DOHH2 (cell line): Measurements from ENCODE around the gene WHRN.

Experiments
- H3F3A ChIP-seq: fragments of 200-600 bp; sonication (generic), shearing (Covaris generic); 2 replicates; pipeline ENCODE4 v1.6.0; 2016; ENCODE audit warnings: antibody characterized with exemption, mild to moderate bottlenecking; ENCODE audit not compliant: control insufficient read depth, insufficient read depth
- H3K27ac ChIP-seq: fragments of 200-600 bp; sonication (generic); 2 replicates; pipeline ENCODE4 v1.5.1; 2014; ENCODE audit warnings: low read depth, mild to moderate bottlenecking, low read length, moderate library complexity
- H3K27me3 ChIP-seq: fragments of 200-600 bp; sonication (generic); 2 replicates; pipeline ENCODE4 v1.6.1; 2014; ENCODE audit warnings: mild to moderate bottlenecking, low read length, mixed read lengths; ENCODE audit not compliant: control insufficient read depth
- H3K36me3 ChIP-seq: fragments of 200-600 bp; sonication (generic); 2 replicates; pipeline ENCODE4 v1.6.1; 2014; ENCODE audit warnings: mild to moderate bottlenecking, low read length, moderate library complexity, mixed read lengths; ENCODE audit not compliant: control insufficient read depth
- H3K4me1 ChIP-seq: fragments of 200-600 bp; sonication (generic); 2 replicates; pipeline ENCODE4 v1.6.1; 2014; ENCODE audit warnings: mild to moderate bottlenecking, low read length, mixed read lengths; ENCODE audit not compliant: control insufficient read depth
- H3K4me2 ChIP-seq: fragments of 200-600 bp; sonication (generic); 2 replicates; pipeline ENCODE4 v1.6.0; 2014; ENCODE audit warnings: mild to moderate bottlenecking, low read length, moderate library complexity
- H3K4me3 ChIP-seq: fragments of 200-600 bp; sonication (generic); 2 replicates; pipeline ENCODE4 v1.5.1; 2014; ENCODE audit warnings: mild to moderate bottlenecking, low read length, mixed read lengths
- H3K79me2 ChIP-seq: fragments of 200-600 bp; sonication (generic); 2 replicates; pipeline ENCODE4 v1.6.1; 2014; ENCODE audit warnings: mild to moderate bottlenecking, low read length, mixed read lengths; ENCODE audit not compliant: control insufficient read depth
- H3K9me2 ChIP-seq: fragments of 200-600 bp; sonication (generic); replicated peaks from 2 replicates; pipeline ENCODE4 v1.6.1; 2014; ENCODE audit warnings: mild to moderate bottlenecking, low read length, mixed read lengths; ENCODE audit not compliant: control insufficient read depth
- H3K9me3 ChIP-seq: fragments of 200-600 bp; sonication (generic); 2 replicates; pipeline ENCODE4 v1.6.1; 2014; ENCODE audit warnings: antibody characterized with exemption, low read length, mixed read lengths; ENCODE audit not compliant: control insufficient read depth, insufficient read depth
- H4K20me1 ChIP-seq: fragments of 200-600 bp; sonication (generic); 2 replicates; pipeline ENCODE4 v1.6.0; 2014; ENCODE audit warnings: low read depth, mild to moderate bottlenecking, antibody characterized with exemption, low read length, moderate library complexity; ENCODE audit not compliant: control insufficient read depth, insufficient read depth
- EZH2phosphoT487 ChIP-seq: fragments of 200-600 bp; sonication (generic); IDR thresholded peaks from 2 replicates; pipeline ENCODE4 v1.6.1; 2017; ENCODE audit warnings: borderline replicate concordance, mild to moderate bottlenecking, antibody characterized with exemption, low read length, moderate library complexity, mixed read lengths
- TF ChIP-seq, protein P1 (sequence below): fragments of 200-600 bp; sonication (generic); IDR thresholded peaks from one replicate; pipeline ENCODE4 v1.5.1; 2014; ENCODE audit warnings: antibody characterized with exemption, mild to moderate bottlenecking, low read depth, low read length; ENCODE audit not compliant: poor library complexity, severe bottlenecking

Gene WHRN

DNA sequence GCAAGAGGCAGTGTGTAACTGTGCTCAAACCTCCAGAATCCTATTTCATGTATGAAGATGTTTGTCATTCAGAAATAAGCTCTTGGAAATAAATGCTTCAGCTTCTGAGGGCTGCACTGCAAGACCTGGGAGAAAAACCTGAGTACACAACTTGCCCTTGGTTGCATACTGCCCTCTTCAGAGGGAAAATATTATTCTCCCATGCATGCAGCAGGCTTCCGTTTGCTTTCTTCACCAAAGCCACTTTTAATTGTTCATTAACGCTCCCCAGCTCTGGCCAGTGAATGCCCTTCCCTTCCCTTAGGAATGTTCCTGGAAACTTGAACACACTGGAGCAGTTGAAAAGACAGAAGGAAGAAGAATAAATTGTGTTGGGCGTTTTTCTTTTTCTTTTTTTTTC lies 2.5 kb upstream of the WHRN start:
- H3K4me1 ChIP-seq: peaks cover 20% of the 10 kb centered on the region
- no peaks in the 10 kb centered on the region for H3K79me2 ChIP-seq
- peaks cover 4% of the 10 kb centered on the region; the same call in 1 of the 2 replicates for H3F3A ChIP-seq
- no peaks in the 10 kb centered on the region for H4K20me1 ChIP-seq
- no peaks in the 10 kb centered on the region for H3K36me3 ChIP-seq
- H3K9me3 ChIP-seq: no peaks in the 10 kb centered on the region
- no peak overlapping the region for H3K4me3 ChIP-seq
- no peaks in the 10 kb centered on the region for H3K9me2 ChIP-seq
- no peak overlapping the region for H3K27ac ChIP-seq
- no peak for TF ChIP-seq EZH2phosphoT487
- TF ChIP-seq, protein P1, sequence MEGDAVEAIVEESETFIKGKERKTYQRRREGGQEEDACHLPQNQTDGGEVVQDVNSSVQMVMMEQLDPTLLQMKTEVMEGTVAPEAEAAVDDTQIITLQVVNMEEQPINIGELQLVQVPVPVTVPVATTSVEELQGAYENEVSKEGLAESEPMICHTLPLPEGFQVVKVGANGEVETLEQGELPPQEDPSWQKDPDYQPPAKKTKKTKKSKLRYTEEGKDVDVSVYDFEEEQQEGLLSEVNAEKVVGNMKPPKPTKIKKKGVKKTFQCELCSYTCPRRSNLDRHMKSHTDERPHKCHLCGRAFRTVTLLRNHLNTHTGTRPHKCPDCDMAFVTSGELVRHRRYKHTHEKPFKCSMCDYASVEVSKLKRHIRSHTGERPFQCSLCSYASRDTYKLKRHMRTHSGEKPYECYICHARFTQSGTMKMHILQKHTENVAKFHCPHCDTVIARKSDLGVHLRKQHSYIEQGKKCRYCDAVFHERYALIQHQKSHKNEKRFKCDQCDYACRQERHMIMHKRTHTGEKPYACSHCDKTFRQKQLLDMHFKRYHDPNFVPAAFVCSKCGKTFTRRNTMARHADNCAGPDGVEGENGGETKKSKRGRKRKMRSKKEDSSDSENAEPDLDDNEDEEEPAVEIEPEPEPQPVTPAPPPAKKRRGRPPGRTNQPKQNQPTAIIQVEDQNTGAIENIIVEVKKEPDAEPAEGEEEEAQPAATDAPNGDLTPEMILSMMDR: peak; percentile 63
- peaks cover 68% of the 10 kb centered on the region for H3K27me3 ChIP-seq
- H3K4me2 ChIP-seq: no peak overlapping the region

DNA sequence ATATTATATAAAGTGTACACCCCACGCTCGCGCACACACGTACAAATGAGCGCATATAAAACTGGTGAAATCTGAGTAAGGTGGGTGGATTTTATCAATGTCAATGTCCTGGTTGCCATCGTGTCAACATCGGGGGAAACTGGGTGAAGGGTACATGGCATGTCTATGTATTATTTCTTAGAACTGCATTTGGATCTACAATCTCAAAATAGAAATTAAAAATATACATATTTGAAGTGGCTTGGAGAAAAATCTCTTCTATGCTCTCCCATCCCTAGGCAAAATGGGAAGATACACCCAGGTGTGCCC lies 763 bp upstream of the WHRN start:
- peak overlapping the region; percentile 64 for H3K4me2 ChIP-seq

DNA sequence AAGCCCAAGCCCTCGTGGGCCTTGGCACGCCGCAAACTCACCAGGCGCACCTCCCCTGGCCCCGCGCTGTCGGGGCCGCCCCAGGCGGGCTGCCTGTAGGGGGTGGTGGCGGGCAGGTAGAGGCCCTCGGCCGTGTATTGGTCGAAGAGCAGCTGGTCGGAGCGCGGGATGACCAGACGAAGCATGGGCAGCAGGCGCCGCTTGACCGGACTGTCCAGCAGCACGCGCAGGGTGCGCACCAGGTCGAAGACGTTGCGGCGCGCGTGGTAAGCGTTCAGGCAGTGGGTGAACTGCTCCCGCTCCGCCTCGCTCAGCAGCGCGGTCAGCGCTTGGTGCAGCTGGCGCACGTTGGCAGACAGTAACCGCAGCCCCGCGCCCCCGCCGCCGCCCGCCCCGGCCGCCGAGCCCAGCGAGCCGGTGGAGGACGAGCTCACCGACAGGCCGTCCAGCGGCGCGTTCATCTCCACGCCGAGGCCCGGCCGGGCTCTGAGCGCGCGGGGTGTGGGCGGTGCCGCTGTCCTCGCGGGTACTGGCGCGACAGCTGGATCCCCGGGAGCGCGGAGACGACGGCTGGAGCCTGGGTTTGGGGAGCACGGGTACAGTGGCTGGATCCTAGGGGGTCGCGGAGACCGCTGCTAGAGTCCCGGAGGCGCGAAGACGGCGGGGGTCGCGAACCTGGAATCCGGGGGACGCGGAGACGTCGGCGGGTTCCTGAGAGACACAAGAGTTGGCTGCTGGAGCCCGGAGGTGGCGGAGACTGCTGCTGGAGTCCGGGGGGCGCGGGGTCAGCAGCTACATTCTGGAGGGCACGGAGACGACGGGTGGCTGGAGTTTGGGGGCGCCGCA lies 709 bp downstream of the WHRN start:
- Histone ChIP-seq H4K20me1 (no peaks in the 10 kb centered on the region), H3F3A (peaks cover 6% of the 10 kb centered on the region; the same call in 1 of the 2 replicates), H3K4me3 (peak overlapping the region; percentile 57), H3K9me3 (no peaks in the 10 kb centered on the region), H3K79me2 (no peaks in the 10 kb centered on the region), H3K36me3 (no peaks in the 10 kb centered on the region), H3K9me2 (no peaks in the 10 kb centered on the region), H3K27ac (no peak overlapping the region), H3K4me1 (peaks cover 23% of the 10 kb centered on the region), H3K4me2 (peak overlapping the region; percentile 64), H3K27me3 (peaks cover 63% of the 10 kb centered on the region)
- TF ChIP-seq EZH2phosphoT487: no peak
- TF ChIP-seq, protein P1: no peak

More for the DNA sequence above, 763 bp upstream of the WHRN start:
- Histone ChIP-seq H3K9me3 (no peaks in the 10 kb centered on the region), H3K27me3 (peaks cover 63% of the 10 kb centered on the region), H3K4me1 (peaks cover 23% of the 10 kb centered on the region), H3K79me2 (no peaks in the 10 kb centered on the region), H3K36me3 (no peaks in the 10 kb centered on the region), H3F3A (peaks cover 6% of the 10 kb centered on the region; the same call in 1 of the 2 replicates), H3K27ac (no peak overlapping the region), H3K9me2 (no peaks in the 10 kb centered on the region), H4K20me1 (no peaks in the 10 kb centered on the region), H3K4me3 (peak overlapping the region; percentile 57)
- TF ChIP-seq, protein P1: no peak
- no peak for TF ChIP-seq EZH2phosphoT487
